Measurements from ENCODE around the gene ADD3. TPM values are rescaled to one million over a fixed set of nuclear protein-coding genes. Genes with fewer than 3 reads are reported as not detected.
"Not testable (repeated sequence)": the region's sequence is repeated elsewhere in the genome, so short reads cannot be mapped to it uniquely, and the experiment has no call there.

ADD3 gene
- total RNA-seq, 2 experiments from 2014 or later, result 85.2 to 85.8 TPM

DNA sequence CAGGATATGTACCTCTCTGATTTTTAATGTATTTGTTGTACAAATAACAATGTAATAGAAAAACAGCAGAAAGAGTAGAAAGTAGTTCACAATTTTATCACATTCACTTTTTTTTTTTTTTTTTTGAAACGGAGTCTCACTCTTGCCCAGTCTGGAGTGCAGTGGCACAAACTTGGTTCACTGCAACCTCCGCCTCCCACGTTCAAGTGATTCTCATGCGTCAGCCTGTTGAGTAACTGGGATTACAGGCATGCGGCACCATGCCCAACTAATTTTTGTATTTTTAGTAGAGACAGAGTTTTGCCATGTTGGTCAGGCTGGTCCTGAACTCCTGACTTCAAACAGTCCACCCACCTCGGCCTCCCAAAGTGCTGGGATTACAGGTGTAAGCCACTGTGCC, 128.1 kb downstream of the ADD3 start:
- H3K9me3 Mint-ChIP-seq; H3K27me3 Mint-ChIP-seq (ENCODE audit: low read depth); H3K4me3 Mint-ChIP-seq; DNase-seq; H3K36me3 Mint-ChIP-seq (ENCODE audit: low read depth); H3K27ac Mint-ChIP-seq: not testable (repeated sequence)
- CTCF ChIA-PET, result interaction anchor here (0.5 to 1.3 kb wide), 13 partner anchors 9 to 252 kb away, joined by 3 to 9 read pairs (median 3); no protein-coding TSS in a partner anchor
- intact Hi-C loops (cut with micrococcal nuclease), result loop anchor here (2.0 to 5.0 kb wide), 2 partner anchors 216 to 411 kb away; no protein-coding TSS in a partner anchor
- peaks cover 28% of the 10 kb centered on the region for H3K4me1 Mint-ChIP-seq (ENCODE audit: low read depth)

DNA sequence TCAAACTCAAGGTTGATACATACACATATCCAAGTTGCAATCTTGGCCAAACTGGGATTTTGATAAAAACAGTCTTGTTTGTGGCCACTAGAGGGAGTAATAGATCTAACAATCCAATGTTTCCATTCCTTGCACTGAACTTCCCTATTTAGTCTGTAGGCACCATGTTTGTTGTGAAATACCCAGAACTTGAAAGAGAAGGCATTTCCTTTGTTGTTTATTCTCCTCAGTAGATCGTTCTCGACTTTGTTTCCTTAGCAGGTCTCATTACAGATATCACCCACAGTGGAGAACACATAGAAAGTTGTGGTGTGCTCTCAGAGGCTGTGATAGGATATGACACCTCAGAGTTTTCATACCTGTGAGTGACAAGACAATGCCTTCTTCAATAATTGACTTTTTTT, 129.4 kb downstream of the ADD3 start:
- intact Hi-C loops (cut with micrococcal nuclease), result loop anchor here (1.0 to 5.0 kb wide), 6 partner anchors 36 to 410 kb away; partner anchors contain the start of gene SMNDC1
- no peaks in the 10 kb centered on the region for H3K27me3 Mint-ChIP-seq (ENCODE audit: low read depth)
- H3K36me3 Mint-ChIP-seq (ENCODE audit: low read depth), result peaks cover 6% of the 10 kb centered on the region
- CTCF ChIA-PET, result interaction anchor here (0.6 to 3.0 kb wide), 35 partner anchors 18 to 409 kb away, joined by 3 to 36 read pairs (median 5); partner anchors contain the start of gene MXI1
- no peak for DNase-seq
- H3K9me3 Mint-ChIP-seq, result no peaks in the 10 kb centered on the region
- H3K27ac Mint-ChIP-seq, result peak overlapping the region; percentile 17
- peaks cover 39% of the 10 kb centered on the region for H3K4me1 Mint-ChIP-seq (ENCODE audit: low read depth)
- H3K4me3 Mint-ChIP-seq, result no peak overlapping the region

DNA sequence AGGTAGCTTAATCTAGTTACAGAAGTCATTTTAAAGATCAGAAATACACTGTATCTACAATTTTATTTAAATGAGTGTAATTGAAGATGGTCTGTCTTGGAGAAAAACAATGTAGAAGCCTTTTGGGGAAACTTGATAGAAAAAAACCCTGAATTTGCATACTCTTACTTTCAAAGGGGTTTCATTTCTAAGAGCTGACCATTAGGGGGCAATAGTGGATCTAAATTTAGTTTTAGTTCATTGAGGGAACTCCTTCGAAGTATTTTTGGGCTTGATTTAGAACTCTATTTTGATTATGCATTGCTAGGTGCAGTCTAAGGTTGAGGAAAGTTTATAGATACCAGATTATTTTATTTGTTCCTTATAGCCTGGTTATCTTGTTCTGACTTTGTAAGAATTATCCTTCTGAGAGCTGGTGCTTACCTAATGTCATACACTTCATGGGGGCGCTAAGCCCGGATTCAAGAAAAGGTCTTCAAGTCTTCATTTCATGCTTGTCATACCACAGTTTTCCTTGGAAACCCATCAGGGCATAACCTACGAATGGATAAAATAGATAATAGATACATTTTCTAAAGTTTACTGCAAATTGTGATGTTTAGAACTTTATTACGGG, 130.5 kb downstream of the ADD3 start:
- H3K27ac Mint-ChIP-seq, result peak overlapping the region; percentile 18
- H3K4me3 Mint-ChIP-seq, result no peak overlapping the region
- peaks cover 48% of the 10 kb centered on the region for H3K4me1 Mint-ChIP-seq (ENCODE audit: low read depth)
- intact Hi-C loops (cut with micrococcal nuclease), result loop anchor here (1.0 to 5.0 kb wide), 8 partner anchors 19 to 358 kb away; partner anchors contain the start of genes DUSP5 and MXI1
- H3K9me3 Mint-ChIP-seq, result no peaks in the 10 kb centered on the region
- H3K27me3 Mint-ChIP-seq (ENCODE audit: low read depth), result no peaks in the 10 kb centered on the region
- DNase-seq, result no peak
- CTCF ChIA-PET, result interaction anchor here (0.6 to 3.0 kb wide), 43 partner anchors 9 to 408 kb away, joined by 3 to 36 read pairs (median 4); partner anchors contain the start of genes MXI1 and SMNDC1
- H3K36me3 Mint-ChIP-seq (ENCODE audit: low read depth), result peaks cover under 1% of the 10 kb centered on the region

DNA sequence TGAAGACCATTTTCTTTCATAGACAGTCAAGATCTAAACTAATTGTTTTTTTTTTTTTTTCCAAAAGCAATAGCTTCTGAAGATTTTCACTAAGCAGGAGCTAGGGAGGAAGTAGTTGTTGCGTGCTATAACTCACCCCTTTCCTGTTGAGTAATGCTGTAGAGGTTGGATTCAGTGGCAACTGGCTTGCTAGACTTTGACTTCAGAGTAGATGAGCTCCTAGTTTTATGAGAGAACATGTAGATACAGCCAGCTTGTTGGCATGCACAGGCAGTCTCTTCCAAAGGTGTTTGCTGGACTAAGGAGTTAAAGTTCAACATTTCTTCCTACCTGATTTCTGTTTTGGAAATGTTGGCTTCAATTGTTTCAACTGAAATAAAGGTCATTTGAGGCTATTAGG, 133.4 kb downstream of the ADD3 start:
- Mint-ChIP-seq H3K27me3 (ENCODE audit: low read depth) (no peaks in the 10 kb centered on the region), H3K36me3 (ENCODE audit: low read depth) (no peaks in the 10 kb centered on the region), H3K4me3 (no peak overlapping the region), H3K4me1 (ENCODE audit: low read depth) (peaks cover 39% of the 10 kb centered on the region), H3K9me3 (no peaks in the 10 kb centered on the region), H3K27ac (no peak overlapping the region)
- CTCF ChIA-PET, result interaction anchor here (0.7 to 5.4 kb wide), 11 partner anchors 38 to 1782 kb away, joined by 3 to 29 read pairs (median 4); partner anchors contain the start of gene MXI1
- peak; percentile 21 for DNase-seq
- intact Hi-C loops (cut with micrococcal nuclease), result no loop called here

DNA sequence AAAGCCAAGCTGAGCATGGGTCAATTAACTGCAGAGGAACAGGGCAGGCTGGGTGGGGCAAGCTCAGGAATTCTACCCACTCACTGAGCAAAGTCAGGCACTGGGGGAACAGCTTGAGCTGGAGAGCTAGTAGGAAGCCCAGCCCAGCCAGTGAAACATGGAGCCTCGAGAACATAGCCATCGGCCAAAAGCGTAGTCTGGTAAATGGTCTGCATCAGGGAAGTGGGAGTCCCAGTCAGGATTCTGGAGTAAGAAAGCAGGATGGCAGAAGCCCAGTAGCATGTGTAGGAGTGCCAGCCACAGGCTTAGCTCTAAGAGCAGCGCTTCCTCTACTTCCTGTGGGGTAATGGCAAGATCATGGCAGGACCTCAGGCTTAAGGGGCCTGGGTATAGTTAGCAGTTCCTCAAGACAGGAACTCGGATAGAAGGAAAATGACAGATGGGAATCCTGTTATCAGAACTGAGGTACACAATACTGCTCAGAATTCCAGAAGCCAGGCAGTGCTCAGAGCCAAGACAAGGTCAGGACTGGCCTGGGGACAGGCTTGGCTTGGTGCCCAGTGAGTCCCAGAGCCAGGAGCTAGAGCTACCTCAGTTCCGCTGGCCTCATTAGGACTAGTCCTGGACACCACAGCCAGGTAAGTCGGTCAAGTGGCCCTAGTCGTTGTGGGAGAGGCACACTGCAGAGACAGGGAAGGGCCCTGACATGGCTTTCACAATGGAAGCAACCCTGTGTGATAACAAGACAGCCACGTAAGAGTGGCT, 134.3 kb downstream of the ADD3 start:
- no peaks in the 10 kb centered on the region for H3K27me3 Mint-ChIP-seq (ENCODE audit: low read depth)
- DNase-seq, result no peak
- CTCF ChIA-PET, result interaction anchor here (0.7 to 5.4 kb wide), 10 partner anchors 39 to 258 kb away, joined by 3 to 29 read pairs (median 4); partner anchors contain the start of gene MXI1
- intact Hi-C loops (cut with micrococcal nuclease), result no loop called here
- H3K36me3 Mint-ChIP-seq (ENCODE audit: low read depth), result no peaks in the 10 kb centered on the region
- H3K4me3 Mint-ChIP-seq, result no peak overlapping the region
- no peaks in the 10 kb centered on the region for H3K9me3 Mint-ChIP-seq
- peaks cover 37% of the 10 kb centered on the region for H3K4me1 Mint-ChIP-seq (ENCODE audit: low read depth)
- H3K27ac Mint-ChIP-seq, result no peak overlapping the region

DNA sequence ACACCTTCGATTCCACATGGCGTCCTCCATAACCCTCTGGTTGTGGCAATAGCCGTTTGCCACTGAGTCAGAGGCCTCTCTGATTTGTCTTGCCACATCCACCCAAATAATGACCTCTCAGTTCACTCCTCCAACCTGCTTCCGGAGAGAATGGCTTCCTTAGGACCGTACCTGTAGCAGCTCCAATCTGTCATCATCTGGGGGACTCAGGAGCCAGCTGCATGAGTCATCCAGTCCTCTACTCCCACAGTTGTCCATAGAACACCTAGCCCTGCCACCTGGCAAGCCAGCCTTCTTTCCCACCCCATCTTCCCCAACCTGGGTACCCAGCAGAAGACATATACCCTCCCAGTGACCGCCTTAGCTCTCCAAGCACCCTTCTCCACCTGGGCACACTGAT, 135.2 kb downstream of the ADD3 start:
- intact Hi-C loops (cut with micrococcal nuclease), result no loop called here
- H3K4me1 Mint-ChIP-seq (ENCODE audit: low read depth), result peaks cover 28% of the 10 kb centered on the region
- H3K36me3 Mint-ChIP-seq (ENCODE audit: low read depth), result no peaks in the 10 kb centered on the region
- CTCF ChIA-PET, result interaction anchor here (0.5 to 5.4 kb wide), 4 partner anchors 64 to 167 kb away, joined by 3 to 29 read pairs (median 5); no protein-coding TSS in a partner anchor
- peaks cover 2% of the 10 kb centered on the region for H3K27me3 Mint-ChIP-seq (ENCODE audit: low read depth)
- DNase-seq, result no peak
- no peak overlapping the region for H3K4me3 Mint-ChIP-seq
- H3K27ac Mint-ChIP-seq, result no peak overlapping the region
- H3K9me3 Mint-ChIP-seq, result no peaks in the 10 kb centered on the region

DNA sequence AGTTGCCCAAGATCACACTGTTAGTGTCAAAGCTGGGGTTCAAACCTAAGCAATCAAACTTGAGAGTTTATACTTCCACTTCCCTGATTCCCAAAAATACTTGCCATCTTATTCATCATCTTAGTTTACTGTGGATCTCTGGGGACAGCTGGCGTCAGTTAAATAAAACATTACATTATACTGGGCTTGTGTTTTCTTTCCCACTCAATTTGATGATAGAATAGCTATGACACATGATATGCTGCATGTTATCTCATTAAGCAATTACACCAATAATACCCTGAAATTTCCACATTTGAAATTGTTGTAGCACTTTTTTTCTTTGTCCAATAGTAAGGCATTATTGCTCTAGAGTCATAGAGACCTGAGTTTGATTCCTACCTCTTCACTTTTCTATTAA, 136.7 kb downstream of the ADD3 start:
- DNase-seq, result no peak
- CTCF ChIA-PET, result interaction anchor here (1.0 to 5.4 kb wide), 4 partner anchors 8 to 135 kb away, joined by 3 to 29 read pairs (median 4); partner anchors contain the start of gene MXI1
- intact Hi-C loops (cut with micrococcal nuclease), result no loop called here
- H3K36me3 Mint-ChIP-seq (ENCODE audit: low read depth), result no peaks in the 10 kb centered on the region
- H3K4me1 Mint-ChIP-seq (ENCODE audit: low read depth), result peaks cover 21% of the 10 kb centered on the region
- H3K27me3 Mint-ChIP-seq (ENCODE audit: low read depth), result peaks cover 6% of the 10 kb centered on the region
- H3K27ac Mint-ChIP-seq, result no peak overlapping the region
- H3K4me3 Mint-ChIP-seq, result no peak overlapping the region
- no peaks in the 10 kb centered on the region for H3K9me3 Mint-ChIP-seq

DNA sequence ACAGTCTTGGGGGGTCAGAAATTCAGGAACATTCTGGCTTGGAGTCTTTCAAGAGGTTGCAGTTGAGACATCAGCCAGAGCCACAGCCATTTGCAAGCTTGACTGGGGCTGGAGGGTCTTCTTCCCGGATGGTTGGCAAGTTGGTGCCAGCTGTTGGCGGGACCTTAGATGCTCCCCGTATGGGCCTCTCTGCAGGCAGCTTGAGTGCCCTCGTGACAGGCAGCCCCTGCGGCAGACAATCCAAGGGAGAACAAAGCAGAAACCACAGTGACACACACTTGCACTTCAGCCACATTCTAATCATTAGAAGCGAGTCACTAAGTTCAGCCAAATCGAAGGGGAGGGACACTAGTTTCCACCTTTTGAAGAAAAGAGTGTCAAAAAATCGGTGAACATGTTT, 140.2 kb downstream of the ADD3 start:
- no peaks in the 10 kb centered on the region for H3K36me3 Mint-ChIP-seq (ENCODE audit: low read depth)
- H3K4me1 Mint-ChIP-seq (ENCODE audit: low read depth), result peaks cover 5% of the 10 kb centered on the region
- intact Hi-C loops (cut with micrococcal nuclease), result no loop called here
- no peak overlapping the region for H3K4me3 Mint-ChIP-seq
- no peak overlapping the region for H3K27ac Mint-ChIP-seq
- H3K27me3 Mint-ChIP-seq (ENCODE audit: low read depth), result peaks cover 11% of the 10 kb centered on the region
- no peaks in the 10 kb centered on the region for H3K9me3 Mint-ChIP-seq
- CTCF ChIA-PET, result interaction anchor here (0.7 to 1.1 kb wide), 4 partner anchors 9 to 127 kb away, joined by 3 to 4 read pairs (median 3); no protein-coding TSS in a partner anchor
- DNase-seq, result no peak

DNA sequence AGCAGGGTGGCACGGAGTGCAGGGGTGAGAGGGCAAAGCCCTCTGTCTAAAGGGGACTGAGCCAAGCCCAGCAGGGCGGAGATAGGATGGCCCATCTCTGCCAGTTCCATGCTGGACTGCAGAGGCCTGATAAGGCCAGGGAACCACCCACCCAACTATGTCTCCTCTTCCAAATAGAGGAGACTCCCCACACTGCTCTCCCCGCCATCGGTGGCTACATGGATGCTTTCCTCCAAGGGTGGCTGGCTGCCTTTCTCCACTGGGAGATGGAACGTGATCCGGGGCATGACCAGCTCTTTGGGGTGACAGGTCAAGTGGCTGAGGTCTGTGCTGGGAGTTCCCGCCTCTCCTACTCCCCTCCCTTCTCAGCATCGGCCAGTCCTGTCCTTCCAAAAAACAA, 141.5 kb downstream of the ADD3 start:
- CTCF ChIA-PET, result no interaction called here
- Mint-ChIP-seq H3K27me3 (ENCODE audit: low read depth) (peaks cover 24% of the 10 kb centered on the region), H3K4me1 (ENCODE audit: low read depth) (no peaks in the 10 kb centered on the region), H3K9me3 (no peaks in the 10 kb centered on the region), H3K36me3 (ENCODE audit: low read depth) (no peaks in the 10 kb centered on the region), H3K4me3 (no peak overlapping the region), H3K27ac (no peak overlapping the region)
- intact Hi-C loops (cut with micrococcal nuclease), result no loop called here
- DNase-seq, result no peak

DNA sequence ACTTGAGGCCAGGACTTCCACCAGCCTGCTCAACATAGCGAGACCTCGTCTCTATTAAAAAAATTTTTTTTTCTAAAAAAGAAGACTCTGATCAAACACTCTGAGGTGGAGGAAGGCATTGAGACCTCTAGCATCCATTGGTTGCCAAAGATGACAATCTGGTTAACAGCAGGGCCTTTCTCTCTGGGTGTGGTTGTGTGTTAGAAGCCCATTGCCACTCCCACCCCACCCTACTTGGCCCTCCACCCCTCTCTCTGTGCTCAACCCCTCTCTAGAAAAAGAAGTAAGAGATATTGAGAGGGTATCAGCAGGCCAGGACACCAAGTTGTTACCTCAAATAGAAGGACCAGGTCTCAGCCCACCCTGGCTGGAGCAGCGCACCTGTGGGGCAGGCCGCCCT, 142.3 kb downstream of the ADD3 start:
- peaks cover 32% of the 10 kb centered on the region for H3K27me3 Mint-ChIP-seq (ENCODE audit: low read depth)
- H3K4me3 Mint-ChIP-seq, result no peak overlapping the region
- H3K27ac Mint-ChIP-seq, result no peak overlapping the region
- H3K9me3 Mint-ChIP-seq, result no peaks in the 10 kb centered on the region
- CTCF ChIA-PET, result no interaction called here
- H3K36me3 Mint-ChIP-seq (ENCODE audit: low read depth), result no peaks in the 10 kb centered on the region
- intact Hi-C loops (cut with micrococcal nuclease), result no loop called here
- H3K4me1 Mint-ChIP-seq (ENCODE audit: low read depth), result no peaks in the 10 kb centered on the region
- DNase-seq, result no peak

DNA sequence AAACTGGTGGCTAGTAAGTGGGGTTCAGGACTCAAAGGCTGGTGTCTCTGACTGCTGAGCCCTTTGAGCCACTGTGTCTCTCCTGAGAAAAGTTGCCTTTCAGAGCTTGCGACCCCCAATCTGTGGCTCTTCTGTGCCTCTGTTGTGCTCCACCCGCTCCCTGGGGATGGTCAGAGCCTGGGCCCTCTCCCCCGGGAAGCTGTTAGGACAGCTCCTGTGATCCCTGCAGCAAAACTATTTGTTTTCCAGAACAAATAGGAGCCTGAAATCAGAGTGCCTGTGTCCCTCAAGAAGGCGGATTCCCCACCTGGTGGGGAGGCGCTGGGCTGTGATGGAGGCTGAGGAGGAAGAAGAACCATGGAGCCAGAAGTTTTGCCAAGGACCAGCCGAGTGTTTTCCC, 143.2 kb downstream of the ADD3 start:
- intact Hi-C loops (cut with micrococcal nuclease), result no loop called here
- Mint-ChIP-seq H3K9me3 (no peaks in the 10 kb centered on the region), H3K4me3 (no peak overlapping the region), H3K27me3 (ENCODE audit: low read depth) (peaks cover 39% of the 10 kb centered on the region), H3K4me1 (ENCODE audit: low read depth) (peaks cover 4% of the 10 kb centered on the region), H3K27ac (no peak overlapping the region), H3K36me3 (ENCODE audit: low read depth) (no peaks in the 10 kb centered on the region)
- CTCF ChIA-PET, result interaction anchor here (1.2 kb wide), 1 partner anchor 84 kb away, joined by 3 read pairs; no protein-coding TSS in a partner anchor
- no peak for DNase-seq

DNA sequence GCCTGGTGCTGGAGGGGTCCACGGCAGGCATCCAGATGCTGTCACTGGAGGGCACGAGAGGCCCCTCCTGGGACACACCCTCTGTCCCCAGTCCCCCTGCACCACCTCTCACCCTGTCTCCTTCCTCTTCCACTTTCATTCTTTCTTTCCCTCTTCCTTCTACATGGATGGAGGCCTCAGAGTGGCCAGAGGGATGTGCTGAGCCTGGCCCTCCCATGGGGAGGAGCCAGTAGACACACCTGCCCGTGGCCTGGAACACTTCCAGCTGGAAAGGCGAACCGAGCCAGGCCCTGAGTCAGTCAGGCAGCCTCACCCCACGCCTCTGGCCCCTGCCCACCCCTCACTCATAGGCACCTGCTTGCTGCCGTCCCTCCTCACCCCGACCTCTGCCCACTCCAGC, 143.7 kb downstream of the ADD3 start:
- H3K27me3 Mint-ChIP-seq (ENCODE audit: low read depth), result peaks cover 39% of the 10 kb centered on the region
- no peak overlapping the region for H3K27ac Mint-ChIP-seq
- no peaks in the 10 kb centered on the region for H3K36me3 Mint-ChIP-seq (ENCODE audit: low read depth)
- no peaks in the 10 kb centered on the region for H3K9me3 Mint-ChIP-seq
- H3K4me1 Mint-ChIP-seq (ENCODE audit: low read depth), result peaks cover 7% of the 10 kb centered on the region
- no peak overlapping the region for H3K4me3 Mint-ChIP-seq
- DNase-seq, result no peak
- intact Hi-C loops (cut with micrococcal nuclease), result no loop called here
- CTCF ChIA-PET, result interaction anchor here (1.2 kb wide), 1 partner anchor 84 kb away, joined by 3 read pairs; no protein-coding TSS in a partner anchor

Measured in activated naive CD4-positive, alpha-beta T cell treated with anti-CD3 and anti-CD28 coated beads for 36 hours (primary cell).